Trophoblast cell (in vitro differentiated cells and primary cell): Measurements from ENCODE around the gene TOLLIP.
"Not testable (repeated sequence)": the region's sequence is repeated elsewhere in the genome, so short reads cannot be mapped to it uniquely, and the experiment has no call there.

Experiments used
- DNase-seq, 2 donors: peaks; one replicate each; pipeline ENCODE4 v3.0.0-alpha.2; 2016
- H2AFZ ChIP-seq: 2 replicates; pipeline ENCODE4 v1.6.1; 2013; ENCODE audit warnings: low read length, moderate library complexity, mild to moderate bottlenecking; ENCODE audit not compliant: insufficient read depth, poor library complexity
- H2AK5ac ChIP-seq: 2 replicates; pipeline ENCODE4 v1.6.1; 2013; ENCODE audit warnings: mild to moderate bottlenecking, low read length
- H2BK120ac ChIP-seq: 2 replicates; pipeline ENCODE4 v1.6.1; 2013; ENCODE audit warnings: low read length, mild to moderate bottlenecking, moderate library complexity; ENCODE audit not compliant: insufficient read depth, poor library complexity
- H2BK12ac ChIP-seq: 2 replicates; pipeline ENCODE4 v1.6.1; 2013; ENCODE audit warnings: mild to moderate bottlenecking, low read length, moderate library complexity
- H2BK5ac ChIP-seq: 2 replicates; pipeline ENCODE4 v1.6.1; 2013; ENCODE audit warnings: low read length, low read depth, moderate library complexity, mild to moderate bottlenecking; ENCODE audit not compliant: poor library complexity
- H3K14ac ChIP-seq: 2 replicates; pipeline ENCODE4 v1.6.1; 2013; ENCODE audit warnings: mild to moderate bottlenecking, low read length
- H3K18ac ChIP-seq: 2 replicates; pipeline ENCODE4 v1.6.1; 2013; ENCODE audit warnings: mild to moderate bottlenecking, low read length
- H3K23ac ChIP-seq: 2 replicates; pipeline ENCODE4 v1.6.1; 2013; ENCODE audit warnings: low read length
- H3K27ac ChIP-seq: 2 replicates; pipeline ENCODE4 v1.5.1; 2013; ENCODE audit warnings: low read depth, mild to moderate bottlenecking, inconsistent platforms, low read length, moderate library complexity
- H3K27me3 ChIP-seq: 2 replicates; pipeline ENCODE4 v1.6.1; 2013; ENCODE audit warnings: inconsistent platforms, mild to moderate bottlenecking, low read length, moderate library complexity; ENCODE audit not compliant: insufficient read depth
- H3K36me3 ChIP-seq, 2 experiments: 1 replicate in 1 of 2; 2 replicates in 1 of 2; pipeline ENCODE4 v1.6.1; 2013; ENCODE audit warnings: low read length in 2 of 2, mild to moderate bottlenecking in 2 of 2, moderate library complexity in 1 of 2; ENCODE audit not compliant: insufficient read depth in 2 of 2, control insufficient read depth in 1 of 2
- H3K4ac ChIP-seq: 2 replicates; pipeline ENCODE4 v1.6.1; 2013; ENCODE audit warnings: low read depth, mild to moderate bottlenecking, low read length, moderate library complexity
- H3K4me1 ChIP-seq, 2 experiments: 1 replicate in 1 of 2; 2 replicates in 1 of 2; pipeline ENCODE4 v1.6.1; 2013; ENCODE audit warnings: low read length in 2 of 2, mild to moderate bottlenecking in 2 of 2, moderate library complexity in 1 of 2; ENCODE audit not compliant: insufficient read depth in 2 of 2, control insufficient read depth in 1 of 2
- H3K4me2 ChIP-seq: 2 replicates; pipeline ENCODE4 v1.6.1; 2013; ENCODE audit warnings: inconsistent platforms, mild to moderate bottlenecking, low read length, moderate library complexity
- H3K4me3 ChIP-seq: 2 replicates; pipeline ENCODE4 v1.5.1; 2013; ENCODE audit warnings: mild to moderate bottlenecking, low read depth, low read length, inconsistent platforms
- H3K79me1 ChIP-seq: one replicate; pipeline ENCODE4 v1.6.1; 2013; ENCODE audit warnings: low read length
- H3K79me2 ChIP-seq: 2 replicates; pipeline ENCODE4 v1.6.1; 2013; ENCODE audit warnings: low read length, mild to moderate bottlenecking; ENCODE audit not compliant: control insufficient read depth, insufficient read depth, poor library complexity
- H3K9ac ChIP-seq: 2 replicates; pipeline ENCODE4 v1.6.1; 2013; ENCODE audit warnings: mild to moderate bottlenecking, low read length
- H3K9me3 ChIP-seq: 2 replicates; pipeline ENCODE4 v1.6.1; 2013; ENCODE audit warnings: low read depth, mild to moderate bottlenecking, control low read depth, inconsistent platforms, low read length; ENCODE audit not compliant: insufficient read depth
- H4K12ac ChIP-seq: 2 replicates; pipeline ENCODE4 v1.6.1; 2013; ENCODE audit warnings: low read depth, mild to moderate bottlenecking, low read length, moderate library complexity
- H4K8ac ChIP-seq: 2 replicates; pipeline ENCODE4 v1.6.1; 2013; ENCODE audit warnings: low read depth, mild to moderate bottlenecking, low read length, moderate library complexity
- H4K91ac ChIP-seq: one replicate; pipeline ENCODE4 v1.6.1; 2013; ENCODE audit warnings: low read depth, mild to moderate bottlenecking, low read length, moderate library complexity
- WGBS: extraction: QIAGEN DNeasy Blood & Tissue Kit; methylation state at CpG from one replicate; pipeline ENCODE4 v1.1.7; 2013; ENCODE audit warnings: missing lambda C conversion rate; ENCODE audit not compliant: insufficient read length, insufficient coverage; ENCODE audit errors: extremely low coverage; 5-methylcytosine and 5-hydroxymethylcytosine counted together

The TOLLIP gene

DNA sequence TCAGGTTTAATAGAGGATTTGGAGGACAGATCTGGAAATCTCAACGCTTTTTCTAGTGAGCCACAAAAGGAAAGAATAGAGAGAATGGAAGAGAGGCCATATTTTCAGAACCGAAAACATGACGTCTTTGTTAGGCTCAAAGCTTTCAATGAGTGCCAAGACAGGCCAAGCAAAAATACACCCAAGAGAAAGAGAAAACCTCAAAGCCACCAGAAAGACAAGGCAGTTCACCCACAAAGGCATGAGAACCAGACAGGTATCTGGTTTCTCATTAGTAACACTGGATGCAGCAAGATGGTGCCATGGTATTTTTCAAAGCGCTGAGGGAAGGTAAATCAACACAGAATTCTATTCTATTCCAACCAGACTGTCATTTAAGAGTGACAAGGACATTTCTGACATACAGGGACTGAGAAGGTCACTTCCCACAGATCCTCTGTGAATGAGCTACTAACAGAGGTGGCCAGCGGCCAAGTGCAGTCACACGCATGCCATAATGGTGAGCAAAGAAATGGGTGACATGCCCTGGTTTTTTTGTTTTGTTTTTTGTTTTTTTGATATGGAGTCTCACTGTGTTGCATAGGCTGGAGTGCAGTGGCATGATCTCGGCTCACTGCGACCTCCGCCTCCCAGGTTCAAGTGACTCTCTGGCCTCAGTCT is 41.9 kb downstream of the TOLLIP start:
- no peak overlapping the region for H3K18ac ChIP-seq
- H3K4me3 ChIP-seq: no peak overlapping the region
- H4K12ac ChIP-seq: no peak overlapping the region
- WGBS: no CpG with 5 or more reads among the region's 9 CpGs
- H3K4me2 ChIP-seq: no peak overlapping the region
- peaks cover 6% of the 10 kb centered on the region for H3K9me3 ChIP-seq
- no peak overlapping the region for H3K9ac ChIP-seq
- H3K27me3 ChIP-seq: no peaks in the 10 kb centered on the region
- H2AK5ac ChIP-seq: no peak overlapping the region
- peaks cover 0 to 4% of the 10 kb centered on the region in 2 experiments for H3K4me1 ChIP-seq
- H4K8ac ChIP-seq: no peak overlapping the region
- no peak overlapping the region for H3K14ac ChIP-seq
- no peak overlapping the region for H2BK120ac ChIP-seq
- no peak overlapping the region for H3K23ac ChIP-seq
- no peak for DNase-seq
- no peak overlapping the region for H3K27ac ChIP-seq
- H2AFZ ChIP-seq: no peak overlapping the region
- H2BK12ac ChIP-seq: no peak overlapping the region
- no peak overlapping the region for H2BK5ac ChIP-seq
- H3K36me3 ChIP-seq: no peaks in the 10 kb centered on the region
- H3K4ac ChIP-seq: no peak overlapping the region
- H4K91ac ChIP-seq: no peak overlapping the region
- no peaks in the 10 kb centered on the region for H3K79me1 ChIP-seq
- H3K79me2 ChIP-seq: no peaks in the 10 kb centered on the region

GRCh38 chr11:1266976-1267375 is 42.5 kb downstream of the TOLLIP start:
- H2BK5ac ChIP-seq, H3K4me1 ChIP-seq, H3K79me1 ChIP-seq, H2AFZ ChIP-seq, H3K27ac ChIP-seq, H3K18ac ChIP-seq, H4K8ac ChIP-seq, H3K4me3 ChIP-seq, H3K4ac ChIP-seq, H3K23ac ChIP-seq, H3K14ac ChIP-seq, H2BK120ac ChIP-seq, H4K91ac ChIP-seq, H3K9ac ChIP-seq, H3K36me3 ChIP-seq, H3K4me2 ChIP-seq, H3K79me2 ChIP-seq, H2BK12ac ChIP-seq, DNase-seq, H2AK5ac ChIP-seq, H3K9me3 ChIP-seq, H3K27me3 ChIP-seq, H4K12ac ChIP-seq: not testable (repeated sequence)
- no CpG with 5 or more reads among the region's 2 CpGs for WGBS

- H2BK120ac ChIP-seq, H3K14ac ChIP-seq, DNase-seq, H3K27me3 ChIP-seq, H2BK12ac ChIP-seq, H3K23ac ChIP-seq, H2AFZ ChIP-seq, H3K4me3 ChIP-seq, H4K91ac ChIP-seq, H3K79me1 ChIP-seq, H2BK5ac ChIP-seq, H3K36me3 ChIP-seq, H3K18ac ChIP-seq, H3K79me2 ChIP-seq, H2AK5ac ChIP-seq, H3K27ac ChIP-seq, H3K4ac ChIP-seq, H3K4me2 ChIP-seq, H4K12ac ChIP-seq, H4K8ac ChIP-seq, H3K9ac ChIP-seq: not testable (repeated sequence)
- Histone ChIP-seq H3K9me3 (peaks cover 10% of the 10 kb centered on the region), H3K4me1 (peaks cover 6 to 11% of the 10 kb centered on the region in 2 experiments)
- no CpG with 5 or more reads among the region's 4 CpGs for WGBS
Measured at GRCh38 chr11:1265480-1265879, 44.0 kb downstream of the TOLLIP start.

DNA sequence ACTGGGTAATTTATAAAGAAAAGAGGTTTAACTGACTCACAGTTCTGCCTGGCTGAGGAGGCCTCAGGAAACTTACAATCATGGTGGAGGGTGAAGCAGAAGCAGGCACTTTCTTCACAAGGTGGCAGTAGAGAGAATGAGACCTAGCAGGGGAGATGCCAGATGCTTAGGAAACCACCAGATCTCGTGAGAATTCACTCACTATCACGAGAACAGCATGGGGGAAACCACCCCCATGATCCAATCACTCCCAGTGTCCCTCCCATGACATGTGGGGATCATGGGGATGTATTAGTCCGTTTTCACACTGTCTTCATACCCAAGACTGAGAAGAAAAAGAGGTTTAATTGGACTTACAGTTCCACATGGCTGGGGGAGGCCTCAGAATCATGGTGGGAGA is 45.0 kb downstream of the TOLLIP start:
- peak in 1 of 2 donors; percentile 58 for DNase-seq
- not testable (repeated sequence) for H3K4ac ChIP-seq, H2AFZ ChIP-seq, H3K27me3 ChIP-seq, H4K91ac ChIP-seq, H3K4me2 ChIP-seq, H2BK5ac ChIP-seq, H3K18ac ChIP-seq, H4K12ac ChIP-seq, H3K36me3 ChIP-seq, H3K79me1 ChIP-seq, H4K8ac ChIP-seq, H3K79me2 ChIP-seq, H3K23ac ChIP-seq, H2BK120ac ChIP-seq, H3K14ac ChIP-seq, H2BK12ac ChIP-seq, H3K9ac ChIP-seq, H3K4me3 ChIP-seq, H2AK5ac ChIP-seq, H3K27ac ChIP-seq
- H3K9me3 ChIP-seq: peaks cover 13% of the 10 kb centered on the region
- peaks cover 6 to 11% of the 10 kb centered on the region in 2 experiments for H3K4me1 ChIP-seq
- WGBS: no CpG with 5 or more reads among the region's 3 CpGs
